ENCODE results near the gene IL11.

Gene IL11

GRCh38 chr19:55390461-55390880, 20.2 kb upstream of the IL11 start:
- no peak for DNase-seq

DNA sequence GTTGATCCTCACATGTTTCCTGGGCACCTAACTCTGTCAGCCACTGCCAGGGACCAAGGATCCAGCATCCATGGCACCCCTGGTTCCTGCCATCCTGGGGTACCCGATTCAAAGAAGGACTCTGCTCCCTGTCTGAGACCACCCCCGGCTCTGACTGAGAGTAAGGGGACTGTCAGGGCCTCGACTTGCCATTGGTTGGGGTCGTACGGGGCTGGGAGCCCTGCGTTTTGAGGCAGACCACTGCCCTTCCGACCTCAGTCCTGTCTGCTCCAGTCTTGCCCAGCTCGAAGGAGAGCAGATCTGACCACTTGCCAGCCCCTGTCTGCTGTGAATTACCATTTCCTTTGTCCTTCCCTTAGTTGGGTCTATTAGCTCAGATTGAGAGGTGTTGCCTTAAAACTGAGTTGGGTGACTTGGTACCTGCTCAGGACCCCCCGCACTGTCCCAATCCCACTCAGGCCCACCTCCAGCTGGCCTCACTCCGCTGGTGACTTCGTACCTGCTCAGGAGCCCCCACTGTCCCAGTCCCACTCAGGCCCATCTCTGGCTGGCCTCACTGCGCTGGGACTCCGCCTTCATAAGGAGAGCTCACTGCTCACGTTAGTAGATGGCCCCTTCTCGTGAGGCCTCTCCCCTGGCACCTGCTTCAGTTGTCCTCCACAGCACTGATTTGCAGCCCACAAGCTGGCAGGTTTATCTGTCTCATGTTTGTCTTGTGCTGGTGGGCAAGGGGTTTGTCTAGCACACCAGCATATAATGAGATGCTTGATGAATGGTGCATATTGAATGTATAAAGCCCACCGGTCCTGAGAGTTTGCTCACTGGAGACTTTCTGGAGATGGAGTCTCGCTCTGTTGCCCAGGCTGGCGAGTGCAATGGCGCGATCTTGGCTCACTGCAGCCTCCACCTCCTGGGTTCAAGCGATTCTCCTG, 19.4 kb upstream of the IL11 start:
- no peak for DNase-seq

DNA sequence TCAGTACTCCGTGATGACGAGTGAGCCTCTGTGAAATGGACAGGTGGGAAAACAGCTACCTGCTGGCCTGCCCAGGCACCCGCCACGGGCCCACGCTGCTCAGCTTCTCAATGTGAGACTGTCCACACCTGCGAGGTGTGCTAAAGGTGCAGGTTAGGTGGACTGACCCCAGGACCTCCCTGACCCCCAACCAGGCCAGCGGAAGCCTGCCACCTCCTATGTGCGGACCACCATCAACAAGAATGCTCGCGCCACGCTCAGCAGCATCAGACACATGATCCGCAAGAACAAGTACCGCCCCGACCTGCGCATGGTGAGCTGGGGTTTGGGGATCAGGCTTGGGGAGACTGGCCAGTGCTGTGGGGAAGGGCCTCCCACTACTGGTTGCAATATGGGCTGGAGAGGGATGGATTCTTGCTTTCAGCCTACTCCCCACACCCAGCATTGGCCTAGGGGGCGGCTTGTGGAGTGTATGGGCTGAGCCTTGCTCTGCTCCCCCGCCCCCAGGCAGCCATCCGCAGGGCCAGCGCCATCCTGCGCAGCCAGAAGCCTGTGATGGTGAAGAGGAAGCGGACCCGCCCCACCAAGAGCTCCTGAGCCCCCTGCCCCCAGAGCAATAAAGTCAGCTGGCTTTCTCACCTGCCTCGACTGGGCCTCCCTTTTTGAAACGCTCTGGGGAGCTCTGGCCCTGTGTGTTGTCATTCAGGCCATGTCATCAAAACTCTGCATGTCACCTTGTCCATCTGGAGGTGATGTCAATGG, 17.7 kb upstream of the IL11 start:
- no peak for DNase-seq

DNA sequence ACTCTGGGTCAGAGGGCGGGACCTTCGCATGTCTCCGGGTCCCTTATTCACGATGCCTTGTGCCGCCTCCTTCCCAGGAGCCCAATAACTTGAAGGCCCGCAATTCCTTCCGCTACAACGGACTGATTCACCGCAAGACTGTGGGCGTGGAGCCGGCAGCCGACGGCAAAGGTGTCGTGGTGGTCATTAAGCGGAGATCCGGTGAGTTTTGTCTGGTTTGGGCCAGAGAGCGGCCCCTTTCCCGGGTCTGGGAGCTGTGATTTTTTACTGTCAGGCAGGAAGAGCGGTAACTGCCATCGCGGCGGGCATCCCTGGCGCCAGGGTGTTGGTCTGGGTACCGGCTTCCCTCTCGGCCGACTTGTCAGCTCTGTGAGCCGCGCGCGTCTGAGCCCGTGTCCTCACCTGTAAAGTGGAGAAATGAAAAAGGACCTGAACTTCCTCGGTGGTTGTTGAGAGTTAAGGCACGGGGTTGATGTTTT, 16.3 kb upstream of the IL11 start:
- no peak for DNase-seq

DNA sequence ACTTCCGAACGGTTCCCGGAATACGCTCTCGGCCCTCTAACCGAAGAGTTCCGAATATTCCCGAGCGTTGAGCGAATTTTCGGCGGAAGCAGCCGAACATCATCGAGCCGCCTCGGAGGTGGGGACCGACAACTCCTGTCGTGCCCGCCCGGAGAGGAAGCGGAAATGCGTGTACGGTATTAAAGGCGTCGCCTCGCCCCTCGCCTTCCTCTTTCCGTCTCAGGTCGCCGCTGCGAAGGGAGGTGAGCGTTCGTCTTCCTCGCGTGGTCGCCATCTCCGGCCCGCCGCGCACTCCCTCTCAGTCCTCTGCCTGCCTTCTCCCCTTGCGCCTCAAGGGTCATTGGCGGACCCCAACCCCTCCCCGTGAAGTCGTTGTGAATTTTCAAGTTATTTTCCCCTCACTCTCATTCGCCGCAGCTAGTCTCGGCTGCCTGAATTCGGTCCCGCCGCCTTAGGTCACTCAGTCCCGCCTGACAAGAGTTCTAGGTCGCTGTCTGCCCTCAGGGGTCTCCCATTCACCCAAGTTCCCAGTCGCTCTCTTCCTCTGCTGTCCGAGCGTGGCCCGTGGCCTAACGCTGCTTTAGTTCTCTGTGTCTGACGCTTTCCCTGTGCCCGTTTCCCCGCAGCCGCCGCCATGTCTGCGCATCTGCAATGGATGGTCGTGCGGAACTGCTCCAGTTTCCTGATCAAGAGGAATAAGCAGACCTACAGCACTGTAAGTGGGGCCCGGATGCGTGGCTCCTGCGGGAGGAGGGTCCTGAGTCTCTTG, 15.6 kb upstream of the IL11 start, which contains the start of gene RPL28:
RPL28 (plus strand) TSS at position 209 of the 769 bp plus-strand sequence; CDS start at position 635, 426 bp downstream.
- DNase-seq = peak; percentile 89 to 92

DNA sequence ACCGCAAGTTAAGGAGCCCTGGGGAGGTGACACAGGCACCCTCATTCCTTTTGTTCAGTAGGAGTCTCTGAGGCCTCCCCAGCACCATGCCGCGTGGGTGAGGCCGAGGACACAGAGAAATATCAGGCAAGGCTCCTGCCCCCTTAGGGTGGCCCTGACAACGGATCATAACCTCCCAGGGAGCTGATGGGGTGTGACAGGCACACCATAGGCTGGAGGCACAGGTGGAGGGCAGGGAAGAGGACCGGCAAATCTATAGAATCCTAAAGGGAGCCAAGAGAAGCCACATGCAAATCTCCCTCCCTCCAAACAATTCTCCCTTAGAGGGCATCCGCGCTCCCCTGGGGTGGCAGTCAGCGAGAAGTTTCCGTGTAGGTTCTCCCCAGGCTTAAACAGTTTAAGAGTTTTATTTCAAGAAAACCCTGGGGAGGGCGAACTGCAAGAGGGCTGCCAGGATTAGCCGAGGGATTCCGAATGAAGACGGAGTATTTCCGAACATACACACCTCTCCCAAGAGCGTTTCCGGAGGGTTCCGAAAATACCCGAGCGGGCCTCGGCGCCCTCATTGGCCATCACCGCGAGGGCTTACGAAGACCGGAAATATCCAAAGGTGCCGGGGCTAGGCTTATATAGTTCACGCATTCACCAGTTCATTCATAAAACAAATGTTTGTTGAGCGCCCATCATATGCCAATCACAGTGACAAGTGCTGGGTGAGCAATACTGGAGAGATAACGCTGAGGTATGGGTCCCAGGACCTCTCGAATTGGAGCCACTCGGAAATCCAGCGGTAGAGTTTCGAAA, 14.9 kb upstream of the IL11 start:
- peak; percentile 64 to 90 for DNase-seq

GRCh38 chr19:55384131-55384919, 14.1 kb upstream of the IL11 start, which contains the start of gene TMEM238:
TSS of gene TMEM238 (minus strand) at chr19:55384292. CDS start at chr19:55384259, 33 bp downstream.
- DNase-seq = no peak

DNA sequence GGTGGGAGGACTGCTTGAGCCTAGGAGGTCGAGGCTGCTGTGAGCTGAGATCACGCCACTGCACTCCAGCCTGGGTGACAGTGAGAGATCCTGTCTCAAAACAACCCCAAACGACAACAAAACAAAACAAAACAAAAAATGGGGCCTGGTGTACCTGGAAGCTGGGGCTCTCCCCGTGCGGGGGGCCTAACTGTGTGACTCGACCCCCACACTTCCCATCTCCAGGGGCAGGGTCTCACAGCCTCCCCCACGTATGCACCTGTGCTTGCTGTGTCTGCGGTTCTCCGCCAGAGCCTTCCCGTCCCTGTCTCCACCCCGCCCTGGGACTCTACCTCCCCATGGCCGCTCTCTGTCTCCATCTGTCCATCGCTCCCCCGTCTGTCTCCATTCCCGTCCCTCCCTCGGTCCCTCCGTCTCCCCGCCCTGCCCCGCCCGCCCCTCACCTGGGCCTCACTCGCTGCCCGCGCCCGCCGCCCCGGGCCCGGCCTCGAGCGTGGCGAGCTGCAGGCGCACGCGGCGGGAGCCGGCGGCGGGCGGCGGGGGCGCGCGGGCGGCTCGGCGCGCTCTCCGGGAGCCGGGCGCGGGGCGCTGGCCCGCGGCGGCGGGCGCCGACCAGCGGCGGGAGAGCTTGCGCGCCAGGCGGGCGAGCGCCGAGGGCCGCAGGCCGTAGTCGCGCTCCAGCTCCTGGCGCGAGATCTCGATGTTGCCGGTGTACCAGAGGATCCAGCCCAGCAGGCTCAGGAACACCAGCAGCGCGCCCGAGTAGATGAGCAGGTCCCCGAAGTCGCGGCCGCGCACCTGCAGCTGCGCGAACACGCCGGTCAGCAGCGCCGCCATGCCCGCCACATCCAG, 13.2 kb upstream of the IL11 start:
- DNase-seq = peak in 1 of 2 experiments; percentile 20

GRCh38 chr19:55382522-55383054, 12.3 kb upstream of the IL11 start:
- DNase-seq = no peak

DNA sequence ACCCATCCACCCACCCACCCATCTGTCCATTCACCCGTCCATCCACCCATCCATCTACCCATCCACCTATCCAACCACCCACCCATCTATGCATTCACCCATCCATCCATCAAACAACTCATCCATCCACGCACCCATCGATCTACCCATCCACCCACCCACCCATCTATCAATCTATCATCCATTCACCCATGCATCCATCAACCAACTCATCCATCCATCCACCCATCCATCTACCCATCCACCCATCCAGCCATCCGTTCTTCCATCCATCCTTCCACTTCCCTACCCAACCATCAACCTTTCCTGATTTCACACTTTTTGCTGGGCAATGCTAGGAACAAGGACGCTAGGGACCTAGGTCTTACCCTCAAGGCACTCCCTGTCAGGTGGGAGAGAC, 11.8 kb upstream of the IL11 start:
- no peak for DNase-seq

DNA sequence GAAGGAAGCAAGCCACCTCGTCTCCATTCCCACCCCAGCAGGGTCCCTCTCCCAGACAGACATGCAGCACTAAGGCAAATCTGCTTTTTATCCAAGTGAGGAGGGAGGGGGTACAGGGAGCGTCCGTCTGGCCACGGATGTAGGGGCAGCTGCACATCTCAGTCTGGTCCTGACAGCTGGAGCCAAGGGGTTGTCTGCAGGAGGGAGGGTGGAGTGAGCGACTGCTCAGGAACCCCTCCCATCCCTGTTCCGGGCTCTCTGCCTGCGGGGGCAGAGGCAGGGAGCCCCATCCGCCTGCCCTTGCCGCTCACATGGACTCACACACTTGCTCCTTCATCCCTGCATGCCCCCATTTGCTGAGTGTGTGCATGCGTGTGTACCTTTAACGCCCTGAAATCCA, 8.9 kb upstream of the IL11 start:
- no peak for DNase-seq

GRCh38 chr19:55377356-55378131, 7.3 kb upstream of the IL11 start:
- DNase-seq = no peak

DNA sequence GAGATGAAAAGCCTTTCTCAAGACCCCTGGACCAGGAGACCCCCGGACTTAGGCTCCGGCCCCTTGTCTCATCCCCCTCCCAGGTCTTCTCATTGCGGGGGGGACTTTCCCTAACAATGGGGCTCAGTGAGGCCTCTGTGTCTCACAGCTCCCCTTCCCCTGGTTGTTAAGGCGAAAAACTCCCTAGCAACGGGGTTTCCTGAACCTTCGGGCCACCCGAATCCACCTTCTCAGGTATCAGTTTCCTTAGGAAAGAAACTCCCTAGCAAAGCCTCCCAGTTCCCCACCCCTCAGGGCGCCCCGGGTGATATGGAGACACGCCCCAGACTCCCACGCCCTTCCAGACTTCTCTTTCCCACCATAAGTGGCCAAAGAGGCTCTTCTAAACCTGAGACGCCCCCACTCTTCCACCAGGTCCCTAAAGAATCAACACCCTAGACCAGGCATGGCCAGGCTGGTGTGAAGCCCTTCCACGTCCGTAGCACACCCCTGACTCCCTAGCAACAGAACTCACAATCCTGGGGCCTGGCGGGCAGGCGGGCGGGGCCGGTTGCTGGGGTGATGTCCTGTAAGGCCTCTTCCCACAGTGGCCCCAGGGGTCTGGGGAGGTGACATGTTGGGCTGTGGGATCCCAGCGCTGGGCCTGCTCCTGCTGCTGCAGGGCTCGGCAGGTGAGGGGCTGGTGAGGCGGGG, 6.1 kb upstream of the IL11 start, which contains the start of gene TMEM190:
TMEM190 (plus strand) TSS at position 586 of the 693 bp plus-strand sequence; CDS start at position 614, 28 bp downstream.
- DNase-seq = no peak

GRCh38 chr19:55373993-55374757, 3.9 kb upstream of the IL11 start:
- no peak for DNase-seq

- DNase-seq = no peak
Observed at GRCh38 chr19:55373306-55373992, 3.2 kb upstream of the IL11 start.

DNA sequence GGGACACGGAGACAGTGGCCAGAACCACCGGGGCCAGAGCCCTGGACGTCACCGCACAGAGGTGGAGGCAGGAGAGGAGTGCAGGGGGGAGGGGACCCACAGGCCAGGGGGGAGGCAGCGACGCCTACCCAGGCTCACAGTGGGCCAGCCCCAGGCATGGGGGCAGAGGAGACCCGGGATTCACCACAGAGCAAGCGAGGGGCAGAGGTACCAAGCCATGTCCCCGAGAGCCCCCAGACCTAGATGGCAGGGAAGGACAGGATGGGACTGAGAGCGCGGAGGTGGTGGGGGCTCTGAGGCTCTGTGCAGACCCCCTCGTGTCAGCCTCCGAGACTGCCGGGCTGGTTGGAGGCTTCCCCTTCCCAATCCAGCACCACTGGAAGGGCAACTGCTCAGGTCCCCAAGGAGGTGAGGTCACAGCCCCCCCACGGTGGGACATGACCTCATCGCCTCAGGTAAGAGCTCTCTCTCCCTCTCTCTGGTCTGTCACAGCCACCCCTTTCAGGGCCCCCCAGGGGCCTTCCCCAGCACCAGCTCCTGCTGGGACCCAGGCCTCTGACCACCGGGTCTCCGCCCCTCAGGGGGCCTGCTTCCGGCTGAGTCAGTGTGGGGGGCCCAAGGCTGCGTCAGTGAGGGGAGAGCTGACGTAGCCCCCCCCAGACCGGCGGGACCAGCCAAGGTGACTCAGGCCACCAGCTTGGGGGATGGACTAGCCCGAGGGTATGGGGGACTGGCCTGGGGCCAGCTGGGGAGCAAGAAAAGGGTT, 2.2 kb upstream of the IL11 start:
- DNase-seq = no peak
